H9 (cell line): ENCODE measurements around the gene HBS1L. TPM values are rescaled to one million over a fixed set of nuclear protein-coding genes. Genes with fewer than 3 reads are reported as not detected.

Source experiments
- DNase-seq: peaks from one replicate; pipeline ENCODE4 v3.0.0-alpha.2; 2017
- H2AFZ ChIP-seq: one replicate; pipeline ENCODE4 v1.6.1; 2013; ENCODE audit warnings: mild to moderate bottlenecking, low read length, control low read depth, moderate library complexity
- H2AK5ac ChIP-seq: 2 replicates; pipeline ENCODE4 v1.6.1; 2013; ENCODE audit warnings: low read length, control low read depth, mixed read lengths; ENCODE audit not compliant: insufficient read length
- H2BK120ac ChIP-seq: one replicate; pipeline ENCODE4 v1.6.1; 2013; ENCODE audit warnings: low read depth, mild to moderate bottlenecking, low read length, control low read depth, inconsistent platforms; ENCODE audit not compliant: poor library complexity, severe bottlenecking
- H2BK12ac ChIP-seq: 2 replicates; pipeline ENCODE4 v1.6.1; 2013; ENCODE audit warnings: low read length, control low read depth, mixed read lengths, low read depth; ENCODE audit not compliant: insufficient read length
- H2BK15ac ChIP-seq: 2 replicates; pipeline ENCODE4 v1.6.1; 2013; ENCODE audit warnings: low read depth, low read length, control low read depth
- H2BK20ac ChIP-seq: one replicate; pipeline ENCODE4 v1.6.1; 2013; ENCODE audit warnings: low read depth, mild to moderate bottlenecking, low read length, control low read depth, inconsistent platforms; ENCODE audit not compliant: poor library complexity, severe bottlenecking
- H2BK5ac ChIP-seq: 2 replicates; pipeline ENCODE4 v1.6.1; 2013; ENCODE audit warnings: low read length, control low read depth, mixed read lengths; ENCODE audit not compliant: insufficient read length
- H3K14ac ChIP-seq: 2 replicates; pipeline ENCODE4 v1.6.1; 2013; ENCODE audit warnings: low read length, control low read depth; ENCODE audit not compliant: insufficient read depth
- H3K18ac ChIP-seq: 2 replicates; pipeline ENCODE4 v1.6.1; 2013; ENCODE audit warnings: low read depth, mild to moderate bottlenecking, mixed read lengths, low read length, control low read depth; ENCODE audit not compliant: insufficient read length
- H3K23ac ChIP-seq: 2 replicates; pipeline ENCODE4 v1.6.1; 2013; ENCODE audit warnings: low read length, control low read depth, mixed read lengths, low read depth; ENCODE audit not compliant: insufficient read length
- H3K23me2 ChIP-seq: 2 replicates; pipeline ENCODE4 v1.6.1; 2013; ENCODE audit warnings: low read depth, mild to moderate bottlenecking, mixed read lengths, low read length, control low read depth; ENCODE audit not compliant: insufficient read length, poor library complexity, severe bottlenecking
- H3K27ac ChIP-seq: 2 replicates; pipeline ENCODE4 v1.5.1; 2013; ENCODE audit warnings: low read length, control low read depth, mixed read lengths, low read depth; ENCODE audit not compliant: insufficient read length
- H3K27me3 ChIP-seq: 2 replicates; pipeline ENCODE4 v1.6.1; 2013; ENCODE audit warnings: low read length, control low read depth, inconsistent platforms; ENCODE audit not compliant: insufficient read depth
- H3K4ac ChIP-seq: 2 replicates; pipeline ENCODE4 v1.6.1; 2013; ENCODE audit warnings: low read depth, mild to moderate bottlenecking, control low read depth, inconsistent platforms, low read length, moderate library complexity
- H3K4me1 ChIP-seq: 2 replicates; pipeline ENCODE4 v1.6.1; 2013; ENCODE audit warnings: low read length, control low read depth, inconsistent platforms; ENCODE audit not compliant: insufficient read depth
- H3K4me2 ChIP-seq: 2 replicates; pipeline ENCODE4 v1.6.1; 2013; ENCODE audit warnings: low read length, control low read depth, mixed read lengths; ENCODE audit not compliant: insufficient read length, insufficient read depth
- H3K56ac ChIP-seq: 2 replicates; pipeline ENCODE4 v1.6.1; 2013; ENCODE audit warnings: low read depth, mild to moderate bottlenecking, mixed read lengths, low read length, control low read depth; ENCODE audit not compliant: insufficient read length
- H3K79me1 ChIP-seq: 2 replicates; pipeline ENCODE4 v1.6.1; 2013; ENCODE audit warnings: low read depth, mild to moderate bottlenecking, moderate library complexity, low read length, control low read depth, inconsistent platforms; ENCODE audit not compliant: insufficient read depth, poor library complexity, severe bottlenecking
- H3K79me2 ChIP-seq: 2 replicates; pipeline ENCODE4 v1.6.1; 2013; ENCODE audit warnings: low read length, control low read depth, inconsistent platforms; ENCODE audit not compliant: insufficient read depth
- H3K9ac ChIP-seq: 2 replicates; pipeline ENCODE4 v1.6.1; 2013; ENCODE audit warnings: low read length, control low read depth, mixed read lengths; ENCODE audit not compliant: insufficient read length; ENCODE audit errors: extremely low read depth
- H3K9me3 ChIP-seq: one replicate; pipeline ENCODE4 v1.6.1; 2013; ENCODE audit warnings: low read depth, low read length, inconsistent platforms; ENCODE audit not compliant: control insufficient read depth
- H3T11ph ChIP-seq: one replicate; pipeline ENCODE4 v1.6.1; 2013; ENCODE audit warnings: mild to moderate bottlenecking, low read length, control low read depth, inconsistent platforms
- H4K20me1 ChIP-seq: one replicate; pipeline ENCODE4 v1.6.1; 2013; ENCODE audit not compliant: control insufficient read depth, insufficient read length, insufficient read depth
- H4K5ac ChIP-seq: 2 replicates; pipeline ENCODE4 v1.6.1; 2013; ENCODE audit warnings: low read depth, mild to moderate bottlenecking, mixed read lengths, low read length, control low read depth; ENCODE audit not compliant: insufficient read length
- H4K8ac ChIP-seq: replicated peaks from 2 replicates; pipeline ENCODE4 v1.6.1; 2013; ENCODE audit warnings: low read length, control low read depth, mixed read lengths, low read depth; ENCODE audit not compliant: insufficient read length
- H4K91ac ChIP-seq: 2 replicates; pipeline ENCODE4 v1.6.1; 2013; ENCODE audit warnings: low read depth, mild to moderate bottlenecking, moderate library complexity, mixed read lengths, low read length, control low read depth; ENCODE audit not compliant: insufficient read length
- H3K27ac Mint-ChIP-seq, 3 experiments: 2 replicates in 2 of 3; 3 replicates in 1 of 3; pipeline ENCODE4 v1.8.0; 2020 to 2021; ENCODE audit warnings: mixed read lengths in 3 of 3, mild to moderate bottlenecking in 1 of 3, moderate library complexity in 1 of 3
- H3K27me3 Mint-ChIP-seq: 2 replicates; pipeline ENCODE4 v1.8.0; 2021; ENCODE audit warnings: low read depth, mild to moderate bottlenecking, moderate library complexity, mixed read lengths
- H3K36me3 Mint-ChIP-seq, 3 experiments: 2 replicates in 2 of 3; 3 replicates in 1 of 3; pipeline ENCODE4 v1.8.0; 2020 to 2021; ENCODE audit warnings: low read depth in 3 of 3, mixed read lengths in 3 of 3; ENCODE audit not compliant: insufficient read depth in 1 of 3
- H3K4me1 Mint-ChIP-seq, 2 experiments: 2 replicates each; pipeline ENCODE4 v1.8.0; 2020; ENCODE audit warnings: mixed read lengths in 2 of 2
- H3K4me3 Mint-ChIP-seq, 2 experiments: 2 replicates in 1 of 2; 3 replicates in 1 of 2; pipeline ENCODE4 v1.8.0; 2020 to 2021; ENCODE audit warnings: mild to moderate bottlenecking in 2 of 2, mixed read lengths in 2 of 2, moderate library complexity in 1 of 2
- H3K9me3 Mint-ChIP-seq, 2 experiments: 2 replicates in 1 of 2; 3 replicates in 1 of 2; pipeline ENCODE4 v1.8.0; 2020; ENCODE audit warnings: mild to moderate bottlenecking in 2 of 2, mixed read lengths in 2 of 2, moderate library complexity in 1 of 2
- CTCF ChIP-seq: fragments of 200-600 bp; sonication (generic); conservative IDR thresholded peaks from 3 replicates; pipeline ENCODE4 v1.8.0; 2021; ENCODE audit warnings: antibody characterized with exemption, mild to moderate bottlenecking
- WGBS: extraction: QIAGEN DNeasy Blood & Tissue Kit; methylation state at CpG from one replicate; pipeline ENCODE4 v1.1.7; 2013; ENCODE audit warnings: missing lambda C conversion rate, low lambda C conversion rate, mixed read lengths; ENCODE audit not compliant: insufficient read length; ENCODE audit errors: extremely low coverage; 5-methylcytosine and 5-hydroxymethylcytosine counted together
- total RNA-seq: library from RNA; stranded (reverse); gene quantifications from 2 replicates; pipeline ENCODE4 v1.2.1, GENCODE V29; 2021

The HBS1L gene
- total RNA-seq, 1 experiment from 2014 or later: 110 TPM

- Histone ChIP-seq H2BK5ac (no peak overlapping the region), H3K23ac (no peak overlapping the region), H3K79me1 (no peaks in the 10 kb centered on the region), H2BK120ac (no peak overlapping the region), H3K79me2 (no peaks in the 10 kb centered on the region), H3K23me2 (no peaks in the 10 kb centered on the region), H3K27ac (no peak overlapping the region), H4K5ac (no peak overlapping the region), H3K14ac (no peak overlapping the region), H3K4me1 (no peaks in the 10 kb centered on the region), H3K9me3 (no peaks in the 10 kb centered on the region), H4K91ac (no peak overlapping the region), H4K8ac (no peak overlapping the region), H3K4me2 (no peak overlapping the region), H2AK5ac (no peak overlapping the region), H4K20me1 (no peaks in the 10 kb centered on the region), H3K56ac (no peak overlapping the region), H3T11ph (no peak overlapping the region), H2BK12ac (no peak overlapping the region), H3K4ac (no peak overlapping the region), H2BK20ac (no peak overlapping the region), H3K18ac (no peak overlapping the region), H3K9ac (no peak overlapping the region), H3K27me3 (no peaks in the 10 kb centered on the region), H2BK15ac (no peak overlapping the region), H2AFZ (no peak overlapping the region)
- Mint-ChIP-seq H3K36me3 (no peaks in the 10 kb centered on the region), H3K4me1 (no peaks in the 10 kb centered on the region), H3K4me3 (no peak overlapping the region), H3K9me3 (no peaks in the 10 kb centered on the region; a peak in 1 of 5 replicates), H3K27ac (no peak overlapping the region), H3K27me3 (no peaks in the 10 kb centered on the region)
- no CpG with 5 or more reads among the region's 9 CpGs for WGBS
- DNase-seq: no peak
- TF ChIP-seq CTCF: no peak
These were observed 111.0 kb downstream of the HBS1L start for GRCh38 chr6:134943522-134944111.
